ENCODE data around the gene CASK.

The CASK gene

DNA sequence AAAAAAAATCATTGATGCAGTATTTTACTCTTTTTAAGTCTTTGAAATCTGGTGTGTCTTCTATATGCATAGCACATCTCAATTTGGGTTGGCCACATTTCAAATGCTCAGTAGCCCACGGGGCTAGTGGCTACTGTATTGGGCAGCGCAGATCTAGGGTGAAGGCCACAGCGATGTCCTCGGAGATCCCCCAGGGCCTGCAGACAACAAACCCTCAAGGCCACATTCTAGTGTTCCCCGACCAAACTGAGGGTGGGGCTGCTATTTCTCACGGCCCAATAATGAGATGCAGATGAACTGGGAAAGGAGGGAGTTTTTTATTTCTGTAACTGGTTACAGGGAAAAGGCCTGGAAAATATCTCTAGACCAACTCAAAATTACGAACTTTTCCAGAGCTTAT is 452.6 kb downstream of the CASK start:
- H3K27me3 ChIP-seq (replicated peaks; ENCODE audit: insufficient read depth, low read length), result no peaks in the 10 kb centered on the region
- no peaks in the 10 kb centered on the region for H3K36me3 ChIP-seq (replicated peaks; ENCODE audit: insufficient read depth, low read length)
- DNase-seq, result no peak
- H3F3A ChIP-seq (ENCODE audit: insufficient read depth, low read length), result no peaks in the 10 kb centered on the region
- no peak overlapping the region for H3K27ac ChIP-seq (ENCODE audit: low read length)
- H3K79me2 ChIP-seq (ENCODE audit: low read length), result no peaks in the 10 kb centered on the region
- TF ChIP-seq EZH2 (optimal IDR thresholded peaks at IDR 0.05; ENCODE audit: low read depth, low read length), result no peak
- TF ChIP-seq, protein P1, sequence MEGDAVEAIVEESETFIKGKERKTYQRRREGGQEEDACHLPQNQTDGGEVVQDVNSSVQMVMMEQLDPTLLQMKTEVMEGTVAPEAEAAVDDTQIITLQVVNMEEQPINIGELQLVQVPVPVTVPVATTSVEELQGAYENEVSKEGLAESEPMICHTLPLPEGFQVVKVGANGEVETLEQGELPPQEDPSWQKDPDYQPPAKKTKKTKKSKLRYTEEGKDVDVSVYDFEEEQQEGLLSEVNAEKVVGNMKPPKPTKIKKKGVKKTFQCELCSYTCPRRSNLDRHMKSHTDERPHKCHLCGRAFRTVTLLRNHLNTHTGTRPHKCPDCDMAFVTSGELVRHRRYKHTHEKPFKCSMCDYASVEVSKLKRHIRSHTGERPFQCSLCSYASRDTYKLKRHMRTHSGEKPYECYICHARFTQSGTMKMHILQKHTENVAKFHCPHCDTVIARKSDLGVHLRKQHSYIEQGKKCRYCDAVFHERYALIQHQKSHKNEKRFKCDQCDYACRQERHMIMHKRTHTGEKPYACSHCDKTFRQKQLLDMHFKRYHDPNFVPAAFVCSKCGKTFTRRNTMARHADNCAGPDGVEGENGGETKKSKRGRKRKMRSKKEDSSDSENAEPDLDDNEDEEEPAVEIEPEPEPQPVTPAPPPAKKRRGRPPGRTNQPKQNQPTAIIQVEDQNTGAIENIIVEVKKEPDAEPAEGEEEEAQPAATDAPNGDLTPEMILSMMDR (IDR thresholded peaks at IDR 0.05; ENCODE audit: low read length), result no peak
- TF ChIP-seq EZH2phosphoT487 (IDR thresholded peaks at IDR 0.05; ENCODE audit: low read length), result no peak
- no peak overlapping the region for H3K9ac ChIP-seq (ENCODE audit: low read length)
- H4K20me1 ChIP-seq (ENCODE audit: insufficient read depth, low read length), result no peaks in the 10 kb centered on the region
- H3K4me1 ChIP-seq (ENCODE audit: low read length), result no peaks in the 10 kb centered on the region
- H2AFZ ChIP-seq (ENCODE audit: low read length), result no peak overlapping the region
- H3K4me3 ChIP-seq (ENCODE audit: low read length), result no peak overlapping the region
- no peak overlapping the region for H3K4me2 ChIP-seq (ENCODE audit: low read depth, low read length)
- H3K9me3 ChIP-seq (replicated peaks; ENCODE audit: insufficient read depth, low read length), result no peaks in the 10 kb centered on the region
- H3K9me2 ChIP-seq (replicated peaks; ENCODE audit: insufficient read depth, low read length), result no peaks in the 10 kb centered on the region

DNA sequence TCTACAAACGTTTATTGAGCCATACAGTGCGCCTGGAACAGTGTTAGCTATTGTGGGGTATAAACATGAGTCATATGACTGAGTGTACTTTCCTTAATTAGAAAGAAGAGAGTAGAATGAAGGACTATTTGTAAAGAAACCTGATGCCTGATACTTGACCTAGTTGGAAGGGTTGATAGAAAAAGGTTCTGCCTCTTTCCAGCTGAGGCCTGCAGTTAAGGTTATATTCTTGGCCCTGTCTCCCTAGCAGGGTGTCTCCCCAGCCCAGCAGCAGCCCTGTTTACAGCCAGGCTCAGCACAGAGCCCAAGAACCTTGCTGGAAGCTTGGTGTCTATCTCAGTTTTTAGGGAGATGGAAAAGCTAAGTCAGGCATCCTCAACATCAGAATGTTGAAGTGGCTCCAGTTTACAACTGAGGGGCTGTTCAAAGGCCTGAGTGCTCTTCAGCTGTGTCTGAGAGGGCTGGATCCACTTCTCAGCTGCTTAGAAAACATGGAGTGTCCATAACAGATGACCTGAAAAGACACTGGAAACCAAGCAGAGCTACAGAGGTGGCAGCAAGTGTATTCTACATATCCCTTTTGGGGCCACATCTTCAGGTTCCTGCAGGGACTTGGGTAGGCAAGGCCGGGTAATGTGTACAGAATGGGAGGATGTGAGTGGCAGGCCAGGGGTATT is 454.6 kb downstream of the CASK start:
- H3K9ac ChIP-seq (ENCODE audit: low read length), result no peak overlapping the region
- H3K4me1 ChIP-seq (ENCODE audit: low read length), result no peaks in the 10 kb centered on the region
- H3K36me3 ChIP-seq (replicated peaks; ENCODE audit: insufficient read depth, low read length), result no peaks in the 10 kb centered on the region
- no peaks in the 10 kb centered on the region for H3F3A ChIP-seq (ENCODE audit: insufficient read depth, low read length)
- H3K9me3 ChIP-seq (replicated peaks; ENCODE audit: insufficient read depth, low read length), result no peaks in the 10 kb centered on the region
- no peaks in the 10 kb centered on the region for H4K20me1 ChIP-seq (ENCODE audit: insufficient read depth, low read length)
- no peak overlapping the region for H2AFZ ChIP-seq (ENCODE audit: low read length)
- no peak for DNase-seq
- H3K79me2 ChIP-seq (ENCODE audit: low read length), result no peaks in the 10 kb centered on the region
- H3K4me3 ChIP-seq (ENCODE audit: low read length), result no peak overlapping the region
- TF ChIP-seq, protein P1 (IDR thresholded peaks at IDR 0.05; ENCODE audit: low read length), result no peak
- TF ChIP-seq EZH2 (optimal IDR thresholded peaks at IDR 0.05; ENCODE audit: low read depth, low read length), result no peak
- no peak for TF ChIP-seq EZH2phosphoT487 (IDR thresholded peaks at IDR 0.05; ENCODE audit: low read length)
- no peak overlapping the region for H3K4me2 ChIP-seq (ENCODE audit: low read depth, low read length)
- no peaks in the 10 kb centered on the region for H3K27me3 ChIP-seq (replicated peaks; ENCODE audit: insufficient read depth, low read length)
- H3K27ac ChIP-seq (ENCODE audit: low read length), result no peak overlapping the region
- no peaks in the 10 kb centered on the region for H3K9me2 ChIP-seq (replicated peaks; ENCODE audit: insufficient read depth, low read length)
